RWPE1 (cell line): ENCODE data around the gene TP63.

ENCODE experiments used
- CTCF ChIA-PET: fragments of 350-600 bp; sonication (Branson Sonifier 250); formaldehyde crosslinking; extraction: SDS; loops from one replicate; lab custom pipeline; 2021; lab: Yijun Ruan, JAX
- POLR2A ChIA-PET: fragments of 400-600 bp; formaldehyde crosslinking; extraction: SDS; loops from one replicate; lab custom pipeline; 2020; ENCODE audit warnings: antibody characterized with exemption; ENCODE audit not compliant: low non-redundant PET; lab: Yijun Ruan, JAX
- DNase-seq: peaks from one replicate; pipeline ENCODE4 v3.0.0; 2012; ENCODE audit warnings: low spot score
- H3K27ac ChIP-seq: fragments of 450-650 bp; 2 replicates; pipeline ENCODE4 v1.5.1; 2017
- TF ChIP-seq, protein P1 (sequence below): fragments of 450-650 bp; conservative IDR thresholded peaks from 2 replicates; pipeline ENCODE4 v1.5.1; 2017; ENCODE audit warnings: low read depth, mild to moderate bottlenecking

The TP63 gene

DNA sequence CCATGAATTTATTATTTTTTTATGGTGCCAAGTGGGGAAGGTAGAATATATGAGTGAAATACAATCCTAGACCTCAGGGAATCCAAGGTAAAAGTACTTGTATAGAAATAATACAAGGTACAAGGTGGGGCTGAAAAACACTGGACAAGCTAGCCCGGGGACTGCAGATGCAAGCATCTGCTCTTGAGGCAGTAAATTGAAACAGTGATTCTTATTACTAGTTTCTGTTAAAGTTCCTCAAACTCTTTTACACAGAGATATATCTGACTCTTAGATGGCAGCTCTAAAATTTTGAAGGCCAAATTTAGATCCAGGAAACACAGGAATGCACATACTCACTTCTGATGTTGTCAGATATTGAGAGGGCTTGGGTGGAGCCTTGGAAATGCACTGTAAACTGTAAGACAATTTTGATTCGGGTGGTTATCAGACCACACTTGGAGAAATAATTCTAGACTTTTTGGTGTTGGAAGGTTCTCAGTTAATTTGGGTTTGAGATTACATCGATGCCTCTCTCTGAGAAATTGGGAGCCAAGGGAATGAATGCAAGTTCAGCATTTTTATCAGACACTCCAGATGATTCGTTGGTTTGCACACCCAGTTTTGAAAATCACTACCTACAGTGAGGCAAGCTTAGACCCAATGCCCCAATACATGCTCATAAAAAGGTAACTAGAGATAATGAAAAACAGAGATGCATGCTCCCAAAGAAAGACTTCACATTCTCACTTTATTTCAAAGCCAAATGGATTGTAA is 7.3 kb downstream of the TP63 start:
- no peak overlapping the region for H3K27ac ChIP-seq
- no peak for DNase-seq
- CTCF ChIA-PET, result no interaction called here
- TF ChIP-seq, protein P1, sequence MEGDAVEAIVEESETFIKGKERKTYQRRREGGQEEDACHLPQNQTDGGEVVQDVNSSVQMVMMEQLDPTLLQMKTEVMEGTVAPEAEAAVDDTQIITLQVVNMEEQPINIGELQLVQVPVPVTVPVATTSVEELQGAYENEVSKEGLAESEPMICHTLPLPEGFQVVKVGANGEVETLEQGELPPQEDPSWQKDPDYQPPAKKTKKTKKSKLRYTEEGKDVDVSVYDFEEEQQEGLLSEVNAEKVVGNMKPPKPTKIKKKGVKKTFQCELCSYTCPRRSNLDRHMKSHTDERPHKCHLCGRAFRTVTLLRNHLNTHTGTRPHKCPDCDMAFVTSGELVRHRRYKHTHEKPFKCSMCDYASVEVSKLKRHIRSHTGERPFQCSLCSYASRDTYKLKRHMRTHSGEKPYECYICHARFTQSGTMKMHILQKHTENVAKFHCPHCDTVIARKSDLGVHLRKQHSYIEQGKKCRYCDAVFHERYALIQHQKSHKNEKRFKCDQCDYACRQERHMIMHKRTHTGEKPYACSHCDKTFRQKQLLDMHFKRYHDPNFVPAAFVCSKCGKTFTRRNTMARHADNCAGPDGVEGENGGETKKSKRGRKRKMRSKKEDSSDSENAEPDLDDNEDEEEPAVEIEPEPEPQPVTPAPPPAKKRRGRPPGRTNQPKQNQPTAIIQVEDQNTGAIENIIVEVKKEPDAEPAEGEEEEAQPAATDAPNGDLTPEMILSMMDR, result no peak
- POLR2A ChIA-PET, result no interaction called here

DNA sequence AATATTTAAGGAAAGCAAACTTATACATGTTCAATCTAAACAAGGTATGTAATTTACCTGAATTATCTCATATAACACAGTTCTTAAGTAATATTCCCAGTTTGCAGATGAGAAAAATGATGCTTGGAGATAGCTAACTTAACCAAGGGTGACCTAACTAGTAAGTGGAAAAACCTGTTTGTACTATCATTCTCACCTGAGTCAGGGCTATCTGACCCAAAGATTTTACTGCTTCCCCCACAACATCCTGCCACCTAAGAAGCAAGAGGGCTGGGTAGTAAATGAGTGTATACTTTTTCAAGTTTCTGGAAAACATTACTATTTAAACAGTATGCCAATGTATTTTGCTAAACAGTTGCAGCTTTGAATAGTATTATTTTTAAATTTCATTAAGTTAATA is 10.6 kb downstream of the TP63 start:
- DNase-seq, result peak; percentile 42
- TF ChIP-seq, protein P1, result no peak
- H3K27ac ChIP-seq, result no peak overlapping the region
- CTCF ChIA-PET, result no interaction called here
- POLR2A ChIA-PET, result no interaction called here

DNA sequence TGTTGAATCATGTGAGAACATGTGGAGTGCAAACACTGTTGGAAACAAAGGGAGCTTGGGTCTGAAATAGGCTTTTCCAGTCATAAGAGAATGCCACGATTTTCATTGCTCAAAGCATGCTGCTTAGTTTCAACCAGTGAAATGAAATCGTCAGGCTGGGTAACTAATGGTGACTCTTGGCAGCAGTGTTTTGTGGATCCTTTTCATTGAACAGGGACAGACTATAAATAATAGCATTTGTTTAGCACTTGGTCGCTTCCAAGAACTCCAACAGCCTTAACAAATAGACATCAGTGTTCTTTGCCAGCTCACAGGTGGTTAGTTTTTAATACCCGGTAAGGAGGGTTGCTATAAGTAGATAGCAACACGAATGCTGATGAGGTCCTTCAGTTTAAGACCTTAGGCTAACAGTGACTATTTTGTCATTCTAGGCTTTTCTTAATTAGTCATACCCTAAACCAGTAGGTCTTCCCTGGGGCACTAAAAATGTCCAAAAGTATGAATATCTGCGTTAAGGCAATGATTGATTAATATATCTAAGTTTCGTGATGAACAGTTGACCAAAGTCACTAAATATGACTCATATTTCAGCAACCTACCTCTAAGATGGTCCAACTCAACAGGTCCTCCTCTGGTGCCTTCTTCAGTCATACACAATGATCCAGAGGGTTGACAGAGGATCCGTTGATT is 15.8 kb downstream of the TP63 start:
- TF ChIP-seq, protein P1, result no peak
- DNase-seq, result no peak
- POLR2A ChIA-PET, result no interaction called here
- no peak overlapping the region for H3K27ac ChIP-seq
- CTCF ChIA-PET, result no interaction called here

GRCh38 chr3:189652042-189652441 is 20.9 kb downstream of the TP63 start:
- no peak for DNase-seq
- no peak overlapping the region for H3K27ac ChIP-seq
- TF ChIP-seq, protein P1, result no peak
- ChIA-PET CTCF (interaction anchor here (0.6 kb wide), 1 partner anchor 8 kb away, joined by 3 read pairs; no protein-coding TSS in a partner anchor), POLR2A (no interaction called here)

GRCh38 chr3:189655617-189656016 is 24.4 kb downstream of the TP63 start:
- TF ChIP-seq, protein P1, result no peak
- ChIA-PET POLR2A (no interaction called here), CTCF (no interaction called here)
- no peak overlapping the region for H3K27ac ChIP-seq
- DNase-seq, result no peak

- CTCF ChIA-PET, result no interaction called here
- DNase-seq, result no peak
- POLR2A ChIA-PET, result no interaction called here
- H3K27ac ChIP-seq, result no peak overlapping the region
- TF ChIP-seq, protein P1, result no peak
These were observed 28.4 kb downstream of the TP63 start for GRCh38 chr3:189659571-189659970.
